NCI-H82 treated with DMSO at 0.1 percent for 48 hours (cell line): ENCODE measurements around the gene INPP5E.

Source experiments
- DNase-seq: peaks from one replicate; lab custom pipeline; 2025; ENCODE audit not compliant: unreplicated experiment; lab: John Stamatoyannopoulos, UW

INPP5E gene

DNA sequence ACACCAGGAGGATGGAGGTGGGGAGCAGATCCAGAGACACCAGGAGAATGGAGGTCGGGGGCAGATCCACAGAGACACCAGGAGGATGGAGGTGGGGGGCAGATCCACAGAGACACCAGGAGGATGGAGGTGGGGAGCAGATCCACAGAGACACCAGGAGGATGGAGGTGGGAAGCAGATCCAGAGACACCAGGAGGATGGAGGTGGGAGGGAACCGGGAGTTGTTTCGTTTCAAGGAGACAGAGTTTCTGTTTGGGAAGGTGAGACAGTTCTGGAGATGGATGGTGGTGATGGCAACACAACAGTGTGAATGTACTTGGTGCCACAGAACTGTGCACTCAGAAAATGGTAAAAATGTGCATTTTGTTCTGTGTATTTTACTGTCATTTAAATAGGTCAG, 9.0 kb upstream of the INPP5E start:
- no peak for DNase-seq

DNA sequence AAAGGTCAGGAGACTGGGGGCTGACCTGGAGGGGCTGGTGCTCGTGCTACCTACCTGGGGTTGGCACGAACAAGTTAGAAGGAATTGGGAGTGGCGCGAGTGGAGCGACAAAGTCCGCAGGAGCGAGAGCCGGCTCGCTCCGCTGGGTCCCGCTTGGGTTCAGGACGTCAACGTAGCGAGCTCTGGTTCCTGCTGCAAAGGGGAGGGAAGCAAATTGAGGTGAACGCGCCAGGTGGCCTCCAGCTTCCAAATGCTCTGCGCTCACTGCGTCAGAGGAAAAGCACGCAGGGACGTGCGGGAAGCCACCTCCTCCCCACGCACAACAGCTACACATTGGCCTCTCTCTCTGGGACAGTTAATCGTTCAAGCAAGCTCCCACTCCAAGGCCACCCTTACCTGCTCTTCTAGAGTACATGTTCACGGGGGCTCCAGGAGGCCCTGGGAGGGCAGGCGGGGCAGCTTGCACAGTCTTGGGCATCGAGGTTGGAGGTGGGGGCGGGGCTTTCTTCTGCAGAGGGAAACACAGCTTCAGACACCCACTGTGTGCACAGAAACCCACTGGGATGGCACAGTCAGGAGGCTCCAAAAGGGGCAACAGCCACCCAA, 7.6 kb upstream of the INPP5E start:
- no peak for DNase-seq

DNA sequence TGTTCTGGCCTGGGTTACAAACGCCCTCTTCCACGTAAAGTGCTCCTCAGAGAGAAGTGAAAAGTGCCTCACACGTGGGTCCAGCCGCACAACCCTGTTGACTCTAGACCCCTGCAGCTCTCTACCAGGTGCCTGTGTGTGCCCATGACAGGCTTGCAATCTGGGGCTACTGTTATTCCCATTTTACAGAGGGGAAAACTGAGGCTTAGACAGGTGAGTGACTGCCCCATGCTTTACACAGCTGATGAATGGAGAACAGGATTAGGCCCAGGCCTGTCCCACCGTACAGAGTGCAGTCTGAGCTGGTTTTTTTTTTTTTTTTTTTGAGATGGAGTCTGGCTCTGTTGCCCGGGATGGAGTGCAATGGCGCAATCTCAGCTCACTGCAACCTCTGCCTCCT, 6.2 kb upstream of the INPP5E start:
- no peak for DNase-seq

DNA sequence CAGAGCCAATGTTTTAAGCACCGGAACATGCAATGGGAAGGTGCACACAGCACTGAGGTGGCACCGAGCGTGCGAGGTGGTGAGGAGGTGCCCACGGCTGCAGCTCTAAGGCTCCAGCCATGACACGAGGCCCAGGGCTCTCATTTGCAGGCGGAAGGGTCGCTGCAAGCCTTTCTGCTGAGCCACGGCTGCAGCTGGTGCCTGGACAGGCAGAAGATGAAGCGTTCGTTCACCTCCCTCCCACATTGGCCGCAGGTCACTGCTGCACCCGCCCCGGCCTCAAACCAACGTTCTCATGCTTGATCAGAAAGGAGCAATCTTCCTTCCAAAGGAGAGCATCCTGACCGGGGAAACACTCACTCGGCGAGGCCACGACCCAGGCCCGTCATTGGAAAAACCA, 4.5 kb upstream of the INPP5E start:
- no peak for DNase-seq

DNA sequence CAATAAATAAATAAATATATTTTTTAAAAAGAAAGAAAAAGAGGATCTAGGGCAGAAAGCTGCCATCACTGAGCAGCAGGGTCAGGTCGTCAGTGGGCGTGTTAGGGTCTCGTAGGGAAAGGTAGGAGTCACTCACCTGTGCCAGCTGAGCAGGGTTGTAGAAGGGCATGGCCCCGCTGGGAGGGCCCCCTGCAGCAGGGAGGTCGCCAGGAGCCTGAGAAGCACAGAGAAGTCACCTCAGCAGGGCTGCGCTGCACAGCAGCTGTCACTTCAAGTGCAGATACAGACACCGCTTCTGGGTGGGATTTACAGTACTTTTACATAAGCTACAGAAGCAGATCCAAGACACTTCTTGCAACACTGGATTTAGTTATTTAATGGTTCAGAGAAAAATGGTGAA, 4.0 kb upstream of the INPP5E start:
- no peak for DNase-seq

DNA sequence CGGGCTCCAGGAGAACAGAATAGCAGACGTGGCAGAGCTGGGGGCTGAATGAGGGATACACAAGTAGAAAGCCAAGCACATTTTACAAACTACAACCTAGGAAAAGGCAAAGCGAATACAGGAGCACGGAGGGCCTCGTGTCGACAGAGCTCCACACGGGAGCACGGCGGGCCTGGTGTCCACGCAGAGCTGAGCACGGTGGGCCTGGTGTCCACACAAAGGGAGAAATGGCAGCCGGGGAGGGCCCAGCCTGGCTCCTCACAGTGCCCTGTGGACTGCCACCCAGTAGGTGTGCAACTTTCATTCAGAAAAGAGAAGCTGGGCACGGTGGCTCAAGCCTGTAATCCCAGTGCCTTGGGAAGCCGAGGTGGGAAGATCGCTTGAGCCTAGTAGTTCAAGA, 3.4 kb upstream of the INPP5E start:
- no peak for DNase-seq

DNA sequence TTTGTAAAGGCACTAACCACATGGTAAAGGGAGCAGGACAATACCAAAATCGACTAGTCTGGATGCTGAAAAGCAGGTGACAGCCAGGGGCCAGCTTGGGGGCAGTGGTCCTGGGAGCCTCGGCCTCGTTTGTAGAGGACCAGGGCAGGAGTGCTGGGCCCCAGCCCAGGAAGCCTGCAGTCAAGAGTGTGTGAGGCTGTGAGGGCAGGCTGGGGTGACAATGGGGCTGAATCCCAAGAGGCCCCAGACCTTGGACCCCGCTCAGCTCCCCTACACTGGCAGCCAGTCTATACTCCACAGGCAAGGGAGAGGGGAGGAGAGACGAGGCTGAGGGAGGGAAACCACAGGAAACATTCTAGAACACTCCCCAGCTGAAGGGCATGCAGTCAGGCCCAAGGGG, 2.6 kb upstream of the INPP5E start:
- no peak for DNase-seq

DNA sequence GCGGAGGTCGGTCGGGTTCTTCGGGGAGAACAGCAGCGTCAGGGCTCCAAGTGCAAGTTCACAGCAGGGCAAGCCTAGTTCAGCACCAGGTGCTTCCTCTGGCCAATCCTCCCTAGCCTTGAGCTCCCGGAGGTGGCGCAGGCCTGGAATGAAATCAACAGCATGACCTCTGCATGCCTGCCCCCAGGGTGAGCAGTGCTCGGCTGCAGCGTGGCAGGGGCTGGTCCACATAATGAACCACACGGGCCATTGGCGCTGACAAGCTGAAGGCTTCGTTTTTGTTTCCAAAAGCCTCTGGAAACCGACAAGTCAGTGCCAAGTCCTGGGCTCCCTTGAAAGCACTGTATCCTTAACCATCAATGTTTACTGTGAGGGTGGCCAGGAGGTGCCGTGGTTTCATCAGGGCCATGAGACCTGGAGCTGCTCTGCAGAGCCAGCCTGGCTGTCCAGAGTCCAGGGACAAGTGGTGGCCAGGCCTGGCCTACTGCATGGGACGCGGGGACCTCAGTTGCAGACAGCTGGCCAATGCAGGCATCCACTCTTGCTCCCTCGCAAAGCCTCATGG, 2.1 kb upstream of the INPP5E start:
- no peak for DNase-seq

DNA sequence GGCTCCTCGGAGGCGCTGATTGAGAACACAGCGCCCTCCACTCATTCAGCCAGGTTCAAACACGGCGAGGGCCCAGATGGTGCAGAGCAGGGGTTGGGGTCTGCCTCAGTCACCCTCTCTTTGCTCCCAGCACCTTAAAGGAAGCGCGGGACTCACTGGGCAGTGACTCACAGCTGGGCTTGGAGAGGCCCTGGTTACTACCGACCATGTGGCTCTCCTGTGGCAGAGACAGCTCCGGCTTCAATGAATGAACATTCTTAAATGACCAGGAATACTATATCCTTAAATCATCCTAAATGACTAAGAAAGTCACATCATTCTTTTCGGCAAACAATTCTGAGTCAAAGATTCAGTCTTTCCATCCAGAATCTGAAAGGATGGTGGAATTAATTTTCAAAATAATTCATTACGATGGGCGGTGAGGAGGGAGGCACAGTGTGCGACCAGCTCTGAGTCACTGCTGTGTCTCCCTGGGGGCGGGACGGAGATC, 1.6 kb upstream of the INPP5E start:
- no peak for DNase-seq

DNA sequence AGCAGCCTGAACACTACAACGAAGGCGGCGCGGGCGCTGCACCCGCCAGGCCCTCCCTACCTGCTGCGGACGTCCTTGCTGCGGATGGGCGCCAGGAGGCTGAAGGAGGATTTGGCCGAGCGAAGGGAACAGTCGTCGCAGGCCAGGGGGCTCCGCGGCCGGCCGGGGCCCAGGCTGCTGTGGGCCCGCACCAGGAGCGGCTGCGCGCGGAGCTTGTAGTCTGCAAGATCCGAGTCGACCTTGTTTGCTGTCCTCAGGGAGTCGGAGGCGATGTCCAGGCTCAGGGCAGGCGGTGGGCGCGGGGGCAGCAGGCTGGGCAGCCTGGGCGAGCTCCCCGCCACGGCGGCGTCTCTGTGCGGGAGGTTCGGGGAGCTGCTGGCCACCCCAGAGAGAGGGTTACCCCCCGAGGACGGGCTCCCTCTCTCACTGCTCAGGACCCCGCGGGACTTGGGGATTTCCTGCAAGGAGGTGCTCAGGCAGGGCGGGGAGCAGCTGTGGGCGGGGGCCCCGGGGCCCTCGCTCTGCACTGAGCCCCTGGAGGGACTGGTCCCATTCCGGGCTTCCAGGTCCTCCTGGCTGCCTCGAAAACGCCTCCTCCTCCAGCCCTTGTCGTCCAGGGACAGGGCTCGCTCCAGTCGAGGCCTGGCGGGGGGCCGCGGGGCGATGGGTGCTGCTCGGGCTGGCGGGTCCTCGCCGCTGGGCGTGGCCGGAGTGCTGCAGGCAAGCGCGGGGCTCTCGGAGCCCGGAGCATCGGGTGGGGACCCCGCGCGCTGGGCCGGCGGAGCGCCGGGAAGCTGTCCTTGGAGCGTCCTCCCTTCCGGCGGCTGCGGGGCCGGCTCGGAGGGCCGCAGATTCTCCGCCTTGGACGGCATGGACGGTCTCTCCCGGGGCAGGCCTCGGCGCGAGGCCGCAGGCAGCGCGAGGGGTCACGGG, 831 bp downstream of the INPP5E start:
- no peak for DNase-seq

DNA sequence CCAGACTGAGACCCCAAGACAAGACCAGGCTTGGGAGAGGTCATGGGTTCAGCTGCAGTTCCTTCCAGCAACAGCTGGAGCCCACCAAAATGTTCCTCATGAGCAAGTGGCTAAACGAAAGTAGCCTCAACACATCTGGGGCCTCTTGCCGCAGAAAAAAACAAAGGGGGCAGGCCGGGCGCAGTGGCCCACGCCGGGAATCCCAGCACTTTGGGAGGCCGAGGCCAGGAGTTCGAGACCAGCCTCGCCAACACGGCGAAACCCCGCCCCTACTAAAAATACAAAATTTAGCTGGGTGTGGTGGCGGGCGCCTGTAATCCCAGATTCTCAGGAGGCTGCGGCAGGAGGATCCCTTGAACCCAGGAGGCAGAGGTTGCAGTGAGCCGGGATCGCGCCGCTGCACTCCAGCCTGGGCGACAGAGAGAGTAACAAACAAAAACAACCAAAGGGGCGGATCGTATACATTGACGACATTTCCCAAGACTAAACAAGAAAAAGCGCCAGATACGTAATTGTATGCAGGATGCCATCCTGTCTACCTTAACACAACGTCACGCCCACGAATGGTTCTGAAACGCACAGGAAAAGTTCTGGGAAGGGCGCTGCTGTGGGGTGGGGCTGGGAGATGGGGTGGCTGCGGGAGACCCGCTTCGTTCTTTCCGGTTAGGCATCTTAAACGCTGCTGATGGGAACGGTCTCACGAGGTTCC, 1.7 kb downstream of the INPP5E start:
- no peak for DNase-seq

DNA sequence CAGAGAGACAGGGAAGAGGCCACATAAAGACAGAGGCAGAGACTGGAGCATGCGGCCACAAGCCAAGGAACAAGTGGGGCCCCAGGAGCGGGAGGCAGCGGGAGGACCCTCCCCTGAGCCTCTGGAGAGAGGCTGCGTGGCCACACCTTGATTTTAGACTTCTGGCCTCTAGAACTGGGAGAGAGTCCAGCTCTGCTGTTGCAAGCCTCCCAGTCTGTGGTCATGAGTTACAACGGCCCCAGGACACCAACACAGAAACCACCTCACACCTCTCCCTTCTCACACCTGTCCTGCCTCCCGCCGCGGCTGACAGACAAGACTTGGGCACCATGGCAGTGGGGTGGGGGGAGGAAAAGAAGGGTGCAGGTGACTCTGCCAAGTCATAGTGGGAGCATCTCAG, 2.2 kb downstream of the INPP5E start:
- no peak for DNase-seq

DNA sequence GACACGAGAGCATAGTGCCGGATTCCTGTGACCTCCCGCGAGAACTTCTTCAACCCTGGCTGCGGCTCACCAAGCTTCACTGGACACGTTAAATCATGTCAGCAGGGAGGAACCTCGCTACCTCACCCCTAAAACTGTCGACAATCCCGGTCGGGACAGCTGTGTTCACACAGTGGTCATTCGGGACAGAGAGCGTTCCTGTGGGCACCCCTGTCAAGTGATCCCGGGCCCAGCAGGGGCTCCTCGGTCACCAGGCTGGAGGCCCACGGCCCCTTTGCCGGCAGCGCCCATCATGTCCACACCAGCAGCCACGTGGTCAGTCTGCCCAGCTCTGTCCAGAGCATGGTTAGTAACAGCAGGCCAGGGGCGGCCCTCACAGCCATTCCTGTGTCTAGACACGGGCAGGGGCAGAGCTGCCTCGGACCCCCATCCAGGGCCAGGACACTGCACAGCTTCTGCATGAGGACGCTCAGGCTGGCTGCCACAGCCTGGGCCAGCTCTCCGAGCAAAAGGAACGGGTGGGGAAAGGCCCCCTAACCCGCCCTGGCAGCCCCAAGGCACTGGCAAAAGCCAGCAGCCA, 3.5 kb downstream of the INPP5E start:
- no peak for DNase-seq

DNA sequence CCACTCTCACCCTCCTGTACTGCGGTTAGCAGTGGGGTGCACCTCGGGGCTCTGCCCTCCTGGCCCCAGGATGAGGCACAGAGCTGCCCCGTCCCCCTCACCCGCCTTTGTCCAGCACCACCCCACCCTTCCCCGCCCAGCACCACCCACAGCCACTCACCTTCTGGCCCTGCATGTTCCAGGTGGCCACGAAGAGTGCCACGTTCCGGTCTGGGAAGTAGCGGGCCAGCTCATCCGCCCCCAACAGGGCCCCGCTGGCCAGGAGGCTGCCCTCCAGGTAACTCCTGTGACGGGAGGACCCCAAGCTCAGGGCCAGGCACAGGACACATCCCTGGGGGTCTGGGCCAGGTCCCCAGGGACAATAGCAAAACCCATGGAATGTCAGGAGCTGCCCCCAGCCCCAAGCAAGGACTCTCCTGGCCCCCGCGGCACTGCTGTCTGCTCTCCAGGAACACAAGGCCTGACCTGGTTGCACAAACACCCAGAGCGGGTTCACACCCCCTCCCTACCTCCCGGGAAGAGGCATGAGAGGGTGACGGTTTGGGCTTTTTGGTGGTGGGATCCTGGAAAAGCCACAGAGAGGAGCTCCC, 5.0 kb downstream of the INPP5E start:
- no peak for DNase-seq

DNA sequence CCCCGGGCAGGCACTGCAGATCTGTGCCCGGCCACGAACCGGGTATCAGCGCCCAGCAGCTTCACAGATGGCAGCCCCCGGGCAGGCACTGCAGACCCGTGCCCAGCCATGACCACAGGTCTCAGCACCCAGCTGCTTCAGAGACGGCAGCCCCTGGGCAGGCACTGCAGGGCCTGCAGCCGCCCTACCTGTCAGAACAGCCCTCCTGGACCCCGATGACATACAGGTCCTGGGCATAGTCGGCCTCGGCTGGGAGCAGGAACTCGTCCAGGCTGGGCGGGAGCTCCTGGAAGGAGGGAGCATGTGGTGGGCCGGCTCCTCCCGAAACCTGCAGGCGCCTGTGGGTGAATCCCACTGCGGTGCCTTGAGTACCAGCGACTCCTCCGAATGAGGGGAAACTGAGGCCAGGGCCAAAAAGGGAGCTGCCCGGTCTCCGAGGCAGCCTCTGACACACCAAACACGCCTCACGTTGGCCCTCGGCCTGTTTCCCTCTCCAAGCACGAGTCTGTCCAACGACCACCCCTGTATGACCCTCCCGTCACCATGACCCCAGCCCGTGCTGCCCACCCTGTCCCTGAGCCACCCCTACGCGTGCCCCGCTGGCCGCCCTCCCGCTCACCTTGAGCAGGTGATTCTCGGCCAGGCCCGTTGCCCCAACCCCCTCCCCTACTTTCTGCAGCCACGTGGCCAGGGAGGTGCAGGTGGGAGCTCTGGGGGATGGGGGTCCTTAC, 5.6 kb downstream of the INPP5E start:
- no peak for DNase-seq

DNA sequence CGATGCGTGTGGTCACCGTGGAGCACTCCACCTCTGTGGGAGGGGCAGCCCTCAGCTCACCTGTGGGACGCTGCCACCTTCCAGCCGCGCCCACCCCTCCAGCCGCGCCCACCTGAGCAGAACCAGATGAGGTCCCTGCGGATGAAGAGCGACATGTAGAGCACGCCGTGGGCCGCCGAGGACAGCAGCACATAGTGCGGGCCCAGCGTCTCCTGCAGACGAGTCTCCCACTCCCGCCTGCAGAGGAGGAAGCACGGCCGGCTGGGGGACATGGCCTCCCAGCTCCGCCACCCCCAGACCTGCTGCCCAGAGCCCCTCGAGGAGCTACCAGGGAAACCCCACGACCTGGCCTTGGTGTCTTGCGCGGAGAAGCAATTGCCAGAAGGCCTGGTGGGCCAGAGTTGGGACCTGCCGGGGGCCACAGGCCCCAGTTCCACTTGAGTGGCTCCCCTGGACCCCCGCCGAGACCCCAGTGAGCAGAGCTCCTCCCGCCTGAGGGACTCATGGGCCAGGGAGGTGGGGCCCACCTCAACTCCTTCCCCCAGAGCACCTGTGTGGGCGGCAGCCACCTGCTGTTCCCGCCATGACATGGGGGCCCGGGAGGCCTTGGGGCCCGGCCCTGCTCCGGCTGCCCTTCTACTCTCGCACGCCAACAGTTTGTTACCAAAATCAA, 6.5 kb downstream of the INPP5E start:
- no peak for DNase-seq

DNA sequence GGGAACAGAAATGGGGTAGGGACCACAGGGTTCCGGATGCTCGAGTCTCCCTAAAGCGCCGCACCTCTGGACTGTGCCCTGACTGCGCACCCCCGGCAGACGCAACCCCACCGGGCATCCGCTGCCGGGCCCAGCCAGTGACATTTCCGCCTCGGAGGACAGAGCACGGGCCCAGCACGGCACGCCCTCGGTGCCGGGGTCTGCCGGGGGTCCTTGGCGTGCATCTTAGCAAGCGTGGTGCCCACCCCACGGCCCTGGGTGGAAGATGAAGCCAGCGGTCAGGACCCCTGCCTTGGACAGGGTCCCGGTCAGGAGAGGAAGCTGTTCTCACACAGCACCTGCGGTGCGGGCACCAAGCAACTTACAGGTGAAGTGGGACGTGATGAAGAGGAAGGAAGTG, 7.1 kb downstream of the INPP5E start:
- DNase-seq, result no peak

DNA sequence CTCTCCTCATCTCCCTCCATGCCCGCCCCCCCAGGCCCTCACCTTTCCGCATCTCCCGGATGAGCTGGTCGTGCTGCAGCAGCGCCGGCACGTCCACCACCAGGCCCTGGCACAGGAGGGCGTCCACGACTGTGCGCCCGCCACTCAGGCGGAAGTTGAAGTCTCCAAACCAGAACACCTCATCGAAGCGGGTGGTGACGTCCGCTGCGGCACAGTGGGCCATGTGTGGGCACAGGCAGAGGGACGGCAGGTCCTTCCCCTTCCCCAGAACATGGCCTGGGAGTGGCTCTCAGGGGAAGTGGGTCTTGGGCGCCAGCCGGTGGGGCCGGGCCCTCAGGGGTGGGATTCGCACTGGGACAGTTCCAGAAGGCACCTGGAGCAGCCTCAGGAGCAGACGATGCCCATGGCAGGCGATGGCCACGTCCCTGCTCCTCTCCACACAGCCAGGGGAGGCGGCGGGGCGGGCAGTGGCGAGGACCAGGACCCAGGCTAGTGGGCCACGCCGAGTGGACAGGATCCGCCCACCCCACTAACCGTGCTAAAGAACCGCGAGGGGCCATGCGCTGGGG, 7.8 kb downstream of the INPP5E start:
- DNase-seq, result no peak

DNA sequence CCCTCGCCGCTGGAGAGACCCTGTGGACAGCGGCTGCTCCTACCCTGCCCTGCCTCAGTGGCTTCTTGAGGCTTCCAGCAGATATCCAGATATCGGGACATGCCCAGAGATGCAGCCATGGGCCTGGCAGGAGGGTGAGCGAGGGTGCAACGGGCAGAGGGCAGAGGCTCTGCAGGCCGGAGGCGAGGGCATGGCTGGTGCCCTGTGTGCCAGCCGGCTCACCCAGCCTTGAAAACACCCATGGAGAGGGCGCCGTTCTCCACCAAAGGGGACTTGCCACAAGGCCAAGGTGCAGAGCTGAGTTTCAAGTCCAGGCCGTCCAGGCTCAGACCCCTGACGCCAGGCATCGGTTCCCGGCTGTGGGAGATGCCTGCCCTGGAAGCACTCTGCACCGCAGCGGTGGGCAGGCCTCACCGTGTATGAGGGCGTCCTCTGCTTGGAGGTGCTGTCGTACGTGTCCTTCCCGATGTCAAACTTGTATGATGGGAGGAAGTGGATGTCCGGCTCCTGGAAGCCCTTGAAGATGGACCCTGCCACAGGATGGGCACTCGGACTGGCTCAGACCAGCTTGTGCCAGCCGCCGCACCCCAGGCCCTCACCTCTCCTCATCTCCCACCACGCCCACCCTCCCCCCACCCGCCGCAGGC, 8.9 kb downstream of the INPP5E start:
- no peak for DNase-seq
